Measurements from ENCODE around the gene B2M. TPM values are rescaled to one million over a fixed set of nuclear protein-coding genes. Genes with fewer than 3 reads are reported as not detected.

Gene B2M
- polyA plus RNA-seq, 1 donor (not counting 4 experiments of a cell fraction or from before 2014, with no cell fraction given) = 3,098 TPM

- H3K9me3 ChIP-seq (ENCODE audit: control insufficient read depth, low read depth, low read length) = peaks cover 3% of the 10 kb centered on the region
- no peak overlapping the region for H3K27ac ChIP-seq (ENCODE audit: control insufficient read depth, insufficient read depth, low read length)
- dilution Hi-C loops (cut with MboI; ENCODE audit: extremely low pct_ligation_motif_present, low sequenced_read_pairs) = no loop called here
- no peak overlapping the region for H3K9ac ChIP-seq (ENCODE audit: control insufficient read depth, extremely low read depth, insufficient read depth, low read length)
- H3K4me2 ChIP-seq (ENCODE audit: control insufficient read depth, extremely low read depth, insufficient read depth, low read depth, low read length) = no peak overlapping the region
- no peak for FAIRE-seq
- no peaks in the 10 kb centered on the region for H3K4me1 ChIP-seq (ENCODE audit: control insufficient read depth, extremely low read depth, insufficient read depth, low read length)
- no peaks in the 10 kb centered on the region for H3K9me1 ChIP-seq (ENCODE audit: control insufficient read depth, extremely low read depth, insufficient read depth, low read length)
- no peak for DNase-seq (ENCODE audit: low read depth, low spot score)
- H3K79me2 ChIP-seq (ENCODE audit: control insufficient read depth, insufficient read depth, low read length) = no peaks in the 10 kb centered on the region
- H4K20me1 ChIP-seq (ENCODE audit: control insufficient read depth, extremely low read depth, insufficient read depth, low read length) = no peaks in the 10 kb centered on the region
- no peaks in the 10 kb centered on the region for H3K36me3 ChIP-seq (ENCODE audit: control insufficient read depth in 2 of 2, extremely low read depth in 1 of 2, insufficient read depth in 2 of 2, low read length in 2 of 2)
- no peak overlapping the region for H3K4me3 ChIP-seq (ENCODE audit: control insufficient read depth in 2 of 3, extremely low read depth in 1 of 3, insufficient read depth in 2 of 3, low read depth in 1 of 3, low read length in 3 of 3)
- H2AFZ ChIP-seq (ENCODE audit: control insufficient read depth, low read length) = no peak overlapping the region
- no peak for TF ChIP-seq EZH2 (IDR thresholded peaks at IDR 0.05; ENCODE audit: low read length)
- TF ChIP-seq CTCF (optimal IDR thresholded peaks at IDR 0.05 in 1 of 3, IDR thresholded peaks at IDR 0.05 in 1 of 3, conservative IDR thresholded peaks at IDR 0.05 in 1 of 3; ENCODE audit: extremely low read depth in 1 of 3, insufficient read depth in 2 of 3, low read length in 3 of 3) = no peak
- peaks cover 2% of the 10 kb centered on the region for H3K27me3 ChIP-seq (ENCODE audit: control insufficient read depth, extremely low read depth, insufficient read depth, low read length)
These were observed 42.0 kb downstream of the B2M start for GRCh38 chr15:44753345-44753744.

GRCh38 chr15:44763187-44763586 lies 51.9 kb downstream of the B2M start:
- dilution Hi-C loops (cut with MboI; ENCODE audit: extremely low pct_ligation_motif_present, low sequenced_read_pairs) = no loop called here
- no peak for FAIRE-seq
- Histone ChIP-seq H3K27me3 (ENCODE audit: control insufficient read depth, extremely low read depth, insufficient read depth, low read length) (peaks cover 3% of the 10 kb centered on the region), H3K4me3 (ENCODE audit: control insufficient read depth in 2 of 3, extremely low read depth in 1 of 3, insufficient read depth in 2 of 3, low read depth in 1 of 3, low read length in 3 of 3) (no peak overlapping the region), H3K9me3 (ENCODE audit: control insufficient read depth, low read depth, low read length) (no peaks in the 10 kb centered on the region), H3K27ac (ENCODE audit: control insufficient read depth, insufficient read depth, low read length) (no peak overlapping the region), H2AFZ (ENCODE audit: control insufficient read depth, low read length) (no peak overlapping the region), H3K9me1 (ENCODE audit: control insufficient read depth, extremely low read depth, insufficient read depth, low read length) (no peaks in the 10 kb centered on the region), H3K9ac (ENCODE audit: control insufficient read depth, extremely low read depth, insufficient read depth, low read length) (no peak overlapping the region), H3K4me1 (ENCODE audit: control insufficient read depth, extremely low read depth, insufficient read depth, low read length) (no peaks in the 10 kb centered on the region), H3K36me3 (ENCODE audit: control insufficient read depth in 2 of 2, extremely low read depth in 1 of 2, insufficient read depth in 2 of 2, low read length in 2 of 2) (no peaks in the 10 kb centered on the region), H3K4me2 (ENCODE audit: control insufficient read depth, extremely low read depth, insufficient read depth, low read depth, low read length) (no peak overlapping the region), H3K79me2 (ENCODE audit: control insufficient read depth, insufficient read depth, low read length) (no peaks in the 10 kb centered on the region), H4K20me1 (ENCODE audit: control insufficient read depth, extremely low read depth, insufficient read depth, low read length) (no peaks in the 10 kb centered on the region)
- DNase-seq (ENCODE audit: low read depth, low spot score) = no peak
- TF ChIP-seq EZH2 (IDR thresholded peaks at IDR 0.05; ENCODE audit: low read length) (no peak), CTCF (optimal IDR thresholded peaks at IDR 0.05 in 1 of 3, IDR thresholded peaks at IDR 0.05 in 1 of 3, conservative IDR thresholded peaks at IDR 0.05 in 1 of 3; ENCODE audit: extremely low read depth in 1 of 3, insufficient read depth in 2 of 3, low read length in 3 of 3) (no peak)

All from keratinocyte (primary cell).